Ishikawa (cell line): ENCODE measurements around the gene RASA2.

Experiments used
- CEBPB ChIP-seq: IDR thresholded peaks from 2 replicates; pipeline ENCODE4 v1.6.1; 2012
- CREB1 ChIP-seq: IDR thresholded peaks from 2 replicates; pipeline ENCODE4 v1.6.1; 2012; ENCODE audit warnings: low read depth
- EGR1 ChIP-seq: IDR thresholded peaks from 2 replicates; pipeline ENCODE4 v1.6.1; 2012
- EP300 ChIP-seq: IDR thresholded peaks from 2 replicates; pipeline ENCODE4 v1.6.1; 2012; ENCODE audit warnings: borderline replicate concordance
- FOXM1 ChIP-seq: IDR thresholded peaks from 2 replicates; pipeline ENCODE4 v1.6.1; 2012; ENCODE audit warnings: low read depth, borderline replicate concordance
- MAX ChIP-seq: IDR thresholded peaks from 2 replicates; pipeline ENCODE4 v1.6.1; 2012
- NFIC ChIP-seq: IDR thresholded peaks from 2 replicates; pipeline ENCODE4 v1.6.1; 2012
- RAD21 ChIP-seq: IDR thresholded peaks from 2 replicates; pipeline ENCODE4 v1.6.1; 2012; ENCODE audit warnings: low read depth
- REST ChIP-seq: IDR thresholded peaks from 2 replicates; pipeline ENCODE4 v1.6.1; 2012; ENCODE audit warnings: low read depth, mild to moderate bottlenecking
- TAF1 ChIP-seq: IDR thresholded peaks from 2 replicates; pipeline ENCODE4 v1.6.1; 2012; ENCODE audit warnings: low read depth, mild to moderate bottlenecking
- TCF12 ChIP-seq: IDR thresholded peaks from 2 replicates; pipeline ENCODE4 v1.6.1; 2012; ENCODE audit warnings: low read depth
- TEAD4 ChIP-seq: IDR thresholded peaks from 2 replicates; pipeline ENCODE4 v1.6.1; 2012
- USF1 ChIP-seq: IDR thresholded peaks from 2 replicates; pipeline ENCODE4 v1.6.1; 2012
- YY1 ChIP-seq: IDR thresholded peaks from 2 replicates; pipeline ENCODE4 v1.6.1; 2012; ENCODE audit warnings: low read depth
- ZBTB7A ChIP-seq: IDR thresholded peaks from 2 replicates; pipeline ENCODE4 v1.6.1; 2012; ENCODE audit warnings: low read depth

RASA2 gene

GRCh38 chr3:141441381-141442364 is 45.2 kb upstream of the RASA2 start:
- TF ChIP-seq CREB1 (no peak), TEAD4 (no peak), TCF12 (no peak), FOXM1 (no peak), EGR1 (no peak), EP300 (no peak), RAD21 (peak; percentile 77), USF1 (no peak)

GRCh38 chr3:141442446-141442845 is 44.4 kb upstream of the RASA2 start:
- TF ChIP-seq TAF1 (no peak), YY1 (no peak), ZBTB7A (no peak), CREB1 (no peak), RAD21 (no peak), EGR1 (no peak), USF1 (no peak), CEBPB (no peak), NFIC (no peak), TEAD4 (no peak), TCF12 (no peak), EP300 (no peak), REST (no peak), MAX (no peak), FOXM1 (no peak)

GRCh38 chr3:141442914-141443313 is 43.9 kb upstream of the RASA2 start:
- TF ChIP-seq EP300 (no peak), CEBPB (no peak), NFIC (no peak), FOXM1 (no peak), MAX (no peak), REST (no peak), EGR1 (no peak), ZBTB7A (no peak), USF1 (no peak), TAF1 (no peak), YY1 (no peak), TCF12 (no peak), CREB1 (no peak), RAD21 (no peak), TEAD4 (no peak)

- TF ChIP-seq TCF12 (no peak), USF1 (no peak), EP300 (no peak), TEAD4 (no peak), ZBTB7A (no peak), NFIC (no peak), YY1 (no peak), RAD21 (no peak), FOXM1 (no peak), REST (no peak), TAF1 (no peak), CREB1 (no peak), MAX (no peak), CEBPB (no peak), EGR1 (no peak)
Observed at GRCh38 chr3:141444586-141445285, 42.1 kb upstream of the RASA2 start.
